OCI-M2 (cell line): ENCODE data around the gene RLIM.

Experiments
- DNase-seq: peaks from one replicate; lab custom pipeline; 2025; ENCODE audit not compliant: unreplicated experiment; lab: John Stamatoyannopoulos, UW

RLIM gene

GRCh38 chrX:74536832-74537371 is 77.5 kb downstream of the RLIM start:
- DNase-seq: no peak

GRCh38 chrX:74536152-74536831 is 78.1 kb downstream of the RLIM start:
- peak; percentile 18 for DNase-seq

GRCh38 chrX:74535408-74536151 is 78.8 kb downstream of the RLIM start:
- DNase-seq: no peak
